ENCODE results near the gene IRF5.

The IRF5 gene

GRCh38 chr7:128937647-128938543 is at the start of gene IRF5:
IRF5 (plus strand) TSS chr7:128937927; CDS start chr7:128942082, 4,155 bp downstream.
- H3K79me2 ChIP-seq, result no peaks in the 10 kb centered on the region
- H3K4me3 ChIP-seq (ENCODE audit: low read depth, low read length), result peak within 1 kb of the TSS; percentile 65
- H3K27me3 ChIP-seq (ENCODE audit: control insufficient read depth, insufficient read depth, low read length), result no peaks in the 10 kb centered on the region
- H3K9me3 ChIP-seq (ENCODE audit: control insufficient read depth, low read length), result no peaks in the 10 kb centered on the region
- peak within 1 kb of the TSS; percentile 86 for H2AFZ ChIP-seq
- no peaks in the 10 kb centered on the region for H3K36me3 ChIP-seq (ENCODE audit: control insufficient read depth, insufficient read depth, low read length)
- H3K4me2 ChIP-seq (ENCODE audit: low read length), result peak within 1 kb of the TSS; percentile 92
- no peak for TF ChIP-seq CTCF (IDR thresholded peaks at IDR 0.05)
- H3K4me1 ChIP-seq, result no peaks in the 10 kb centered on the region
- peak within 1 kb of the TSS; percentile 57 for H3K9ac ChIP-seq
- peak within 1 kb of the TSS; percentile 38 for H3K27ac ChIP-seq

DNA sequence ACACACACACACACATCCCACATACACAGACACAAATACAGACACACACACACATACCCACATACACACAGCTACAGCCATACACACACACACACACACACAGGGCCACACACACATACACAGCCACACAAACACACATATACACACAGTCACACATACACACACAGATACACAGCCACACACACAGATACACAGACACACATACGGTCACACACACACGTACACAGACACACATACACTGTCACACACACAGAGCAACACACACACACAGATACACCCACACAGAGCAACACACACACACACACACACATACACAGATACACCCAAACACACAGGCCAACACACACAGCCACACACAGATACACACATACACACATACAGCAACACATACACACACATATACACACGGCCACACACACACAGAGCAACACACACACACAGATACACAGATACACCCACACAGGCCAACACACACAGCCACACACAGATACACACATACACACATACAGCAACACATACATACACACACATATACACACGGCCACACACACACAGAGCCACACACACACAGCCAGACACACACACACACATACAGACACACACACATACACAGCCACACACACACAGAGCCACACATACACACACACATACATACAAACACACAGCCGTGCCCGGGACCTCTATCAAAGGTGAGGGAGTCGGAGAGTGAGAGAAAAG is 49.5 kb upstream of the IRF5 start:
- Histone ChIP-seq H2AFZ (no peak overlapping the region), H3K27ac (no peak overlapping the region), H3K36me3 (ENCODE audit: control insufficient read depth, insufficient read depth, low read length) (no peaks in the 10 kb centered on the region), H3K4me1 (no peaks in the 10 kb centered on the region), H3K9me3 (ENCODE audit: control insufficient read depth, low read length) (no peaks in the 10 kb centered on the region), H3K79me2 (no peaks in the 10 kb centered on the region), H3K4me3 (ENCODE audit: low read depth, low read length) (no peak overlapping the region), H3K27me3 (ENCODE audit: control insufficient read depth, insufficient read depth, low read length) (no peaks in the 10 kb centered on the region), H3K9ac (no peak overlapping the region), H3K4me2 (ENCODE audit: low read length) (no peak overlapping the region)
- no peak for TF ChIP-seq CTCF (IDR thresholded peaks at IDR 0.05)

GRCh38 chr7:128888756-128889095 is 49.0 kb upstream of the IRF5 start:
- Histone ChIP-seq H2AFZ (no peak overlapping the region), H3K9ac (no peak overlapping the region), H3K4me2 (ENCODE audit: low read length) (no peak overlapping the region), H3K27me3 (ENCODE audit: control insufficient read depth, insufficient read depth, low read length) (no peaks in the 10 kb centered on the region), H3K36me3 (ENCODE audit: control insufficient read depth, insufficient read depth, low read length) (no peaks in the 10 kb centered on the region), H3K4me1 (no peaks in the 10 kb centered on the region), H3K9me3 (ENCODE audit: control insufficient read depth, low read length) (no peaks in the 10 kb centered on the region), H3K4me3 (ENCODE audit: low read depth, low read length) (no peak overlapping the region), H3K27ac (no peak overlapping the region), H3K79me2 (no peaks in the 10 kb centered on the region)
- TF ChIP-seq CTCF (IDR thresholded peaks at IDR 0.05), result no peak

DNA sequence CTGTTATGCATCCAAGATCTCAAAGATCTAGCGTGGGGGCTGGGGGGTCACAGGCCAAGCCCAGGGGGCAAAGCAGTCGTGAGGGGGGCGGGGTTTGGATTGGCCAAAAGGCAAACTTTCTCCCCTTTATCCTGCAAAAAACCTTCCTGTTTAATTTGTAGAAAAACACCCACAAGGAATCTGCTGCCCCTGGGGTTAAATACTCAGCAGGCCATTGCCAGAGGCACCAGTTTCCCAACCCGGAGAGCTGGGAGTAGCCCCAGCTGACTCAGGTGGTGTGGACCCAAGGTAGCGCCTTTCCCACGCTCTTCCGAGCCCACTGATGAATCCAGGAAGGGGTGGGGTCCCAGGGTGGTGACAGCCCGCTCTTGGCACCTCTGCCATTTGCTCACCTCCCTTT is 48.6 kb upstream of the IRF5 start:
- Histone ChIP-seq H2AFZ (no peak overlapping the region), H3K27me3 (ENCODE audit: control insufficient read depth, insufficient read depth, low read length) (no peaks in the 10 kb centered on the region), H3K4me3 (ENCODE audit: low read depth, low read length) (no peak overlapping the region), H3K4me1 (no peaks in the 10 kb centered on the region), H3K79me2 (no peaks in the 10 kb centered on the region), H3K36me3 (ENCODE audit: control insufficient read depth, insufficient read depth, low read length) (no peaks in the 10 kb centered on the region), H3K9ac (no peak overlapping the region), H3K9me3 (ENCODE audit: control insufficient read depth, low read length) (no peaks in the 10 kb centered on the region), H3K27ac (no peak overlapping the region), H3K4me2 (ENCODE audit: low read length) (no peak overlapping the region)
- TF ChIP-seq CTCF (IDR thresholded peaks at IDR 0.05), result no peak
